Loucy (cell line): ENCODE data around the gene PTHLH.

Experiments
- CTCF ChIP-seq: fragments of 200-600 bp; sonication (generic); conservative IDR thresholded peaks from 2 replicates; pipeline ENCODE4 v1.5.1; 2014; ENCODE audit warnings: mild to moderate bottlenecking, antibody characterized with exemption, low read length
- EZH2phosphoT487 ChIP-seq: fragments of 200-600 bp; IDR thresholded peaks from 2 replicates; pipeline ENCODE4 v1.6.1; 2018; ENCODE audit warnings: antibody characterized with exemption, mild to moderate bottlenecking, moderate library complexity, borderline replicate concordance

- TF ChIP-seq CTCF = no peak
- TF ChIP-seq EZH2phosphoT487 = no peak
Measured at GRCh38 chr12:27915536-27915935, 57.0 kb downstream of the PTHLH start.
